ENCODE results near the gene COL23A1. TPM values are rescaled to one million over a fixed set of nuclear protein-coding genes. Genes with fewer than 3 reads are reported as not detected.
"Not testable (repeated sequence)": the region's sequence is repeated elsewhere in the genome, so short reads cannot be mapped to it uniquely, and the experiment has no call there.

COL23A1 gene
- total RNA-seq, 1 donor from 2014 or later = 2.0 TPM

GRCh38 chr5:178373711-178374110 lies 216.5 kb downstream of the COL23A1 start:
- no peak for TF ChIP-seq CTCF (IDR thresholded peaks at IDR 0.05)
- no peaks in the 10 kb centered on the region for H3K36me3 ChIP-seq
- no peaks in the 10 kb centered on the region for H3K9me3 ChIP-seq
- intact Hi-C loops (cut with DNase I) = no loop called here
- H3K4me1 ChIP-seq = peaks cover 8% of the 10 kb centered on the region
- H3K27ac ChIP-seq = no peak overlapping the region
- no peak for ATAC-seq
- no peaks in the 10 kb centered on the region for H3K27me3 ChIP-seq
- no peak overlapping the region for H3K4me3 ChIP-seq
- no peak for DNase-seq

- Histone ChIP-seq H3K27me3 (no peaks in the 10 kb centered on the region), H3K36me3 (no peaks in the 10 kb centered on the region), H3K4me3 (no peak overlapping the region), H3K27ac (peak overlapping the region; percentile 47), H3K4me1 (peaks cover 8% of the 10 kb centered on the region), H3K9me3 (no peaks in the 10 kb centered on the region)
- TF ChIP-seq CTCF (IDR thresholded peaks at IDR 0.05) = no peak
- DNase-seq = no peak
- no peak for ATAC-seq
- intact Hi-C loops (cut with DNase I) = no loop called here
These were observed 218.0 kb downstream of the COL23A1 start for GRCh38 chr5:178372142-178372571.

- peaks cover 8% of the 10 kb centered on the region for H3K4me1 ChIP-seq
- no peaks in the 10 kb centered on the region for H3K36me3 ChIP-seq
- intact Hi-C loops (cut with DNase I) = no loop called here
- no peak overlapping the region for H3K4me3 ChIP-seq
- no peak for ATAC-seq
- H3K9me3 ChIP-seq = no peaks in the 10 kb centered on the region
- no peak for TF ChIP-seq CTCF (IDR thresholded peaks at IDR 0.05)
- H3K27ac ChIP-seq = peak overlapping the region; percentile 47
- no peaks in the 10 kb centered on the region for H3K27me3 ChIP-seq
- no peak for DNase-seq
These were observed 218.7 kb downstream of the COL23A1 start for GRCh38 chr5:178371362-178372111.

GRCh38 chr5:178370102-178370501 lies 220.1 kb downstream of the COL23A1 start:
- H3K9me3 ChIP-seq = no peaks in the 10 kb centered on the region
- no peak overlapping the region for H3K27ac ChIP-seq
- no peaks in the 10 kb centered on the region for H3K27me3 ChIP-seq
- H3K36me3 ChIP-seq = no peaks in the 10 kb centered on the region
- no peak for TF ChIP-seq CTCF (IDR thresholded peaks at IDR 0.05)
- DNase-seq = no peak
- intact Hi-C loops (cut with DNase I) = no loop called here
- ATAC-seq = no peak
- peaks cover 8% of the 10 kb centered on the region for H3K4me1 ChIP-seq
- no peak overlapping the region for H3K4me3 ChIP-seq

- intact Hi-C loops (cut with DNase I); ATAC-seq; H3K9me3 ChIP-seq; H3K27me3 ChIP-seq; H3K36me3 ChIP-seq; H3K4me3 ChIP-seq; DNase-seq; H3K27ac ChIP-seq; H3K4me1 ChIP-seq: not testable (repeated sequence)
These were observed 220.7 kb downstream of the COL23A1 start for GRCh38 chr5:178369469-178369868.

GRCh38 chr5:178368716-178369300 lies 221.4 kb downstream of the COL23A1 start:
- H3K9me3 ChIP-seq = no peaks in the 10 kb centered on the region
- H3K27me3 ChIP-seq = no peaks in the 10 kb centered on the region
- H3K4me1 ChIP-seq = peaks cover 8% of the 10 kb centered on the region
- DNase-seq = peak; percentile 43
- no peak overlapping the region for H3K27ac ChIP-seq
- no peak for ATAC-seq
- H3K4me3 ChIP-seq = no peak overlapping the region
- intact Hi-C loops (cut with DNase I) = no loop called here
- TF ChIP-seq CTCF (IDR thresholded peaks at IDR 0.05) = no peak
- no peaks in the 10 kb centered on the region for H3K36me3 ChIP-seq
